HEK293 (cell line): ENCODE measurements around the gene NCK2.

ENCODE experiments used
- CTCF ChIA-PET: fragments of 350-600 bp; formaldehyde crosslinking; extraction: SDS; loops from one replicate; lab custom pipeline; 2021; ENCODE audit warnings: antibody characterized with exemption; lab: Yijun Ruan, JAX
- POLR2A ChIA-PET: fragments of 300-600 bp; formaldehyde crosslinking; extraction: SDS; loops from one replicate; lab custom pipeline; 2020; ENCODE audit warnings: antibody characterized with exemption, inconsistent platforms; lab: Yijun Ruan, JAX
- H3K27ac ChIP-seq: fragments of 200-500 bp; sonication (Bioruptor generic); 2 replicates; pipeline ENCODE4 v1.5.1; 2014; ENCODE audit warnings: low read depth, low read length, control low read depth, inconsistent platforms; ENCODE audit errors: extremely low read depth
- H3K36me3 ChIP-seq, 2 experiments: fragments of 200-500 bp in 1 of 2; sonication (Bioruptor generic) in 1 of 2; 1 replicate in 1 of 2; 2 replicates in 1 of 2; pipeline ENCODE4 v1.5.1; 2014 to 2017; ENCODE audit warnings: inconsistent platforms in 2 of 2, low read length in 2 of 2; ENCODE audit not compliant: control insufficient read depth in 2 of 2, insufficient read depth in 1 of 2
- H3K4me1 ChIP-seq: fragments of 200-500 bp; sonication (Bioruptor generic); 2 replicates; pipeline ENCODE4 v1.5.1; 2014; ENCODE audit warnings: mild to moderate bottlenecking, low read length, inconsistent platforms; ENCODE audit not compliant: control insufficient read depth, insufficient read depth
- H3K4me3 ChIP-seq: 2 replicates; pipeline ENCODE4 v1.5.1; 2011; ENCODE audit warnings: low read depth, mild to moderate bottlenecking, control low read depth, low read length, moderate library complexity
- H3K9me3 ChIP-seq: fragments of 200-500 bp; sonication (Bioruptor generic); 2 replicates; pipeline ENCODE4 v1.5.1; 2014; ENCODE audit warnings: low read depth, low read length, inconsistent platforms; ENCODE audit not compliant: control insufficient read depth, insufficient read depth
- TSHZ1 ChIP-seq: fragments of 450-650 bp; formaldehyde crosslinking; IDR thresholded peaks from 2 replicates; pipeline ENCODE4 v1.5.1; 2016; ENCODE audit warnings: missing biosample characterization, missing genetic modification characterization, borderline replicate concordance
- ZBTB10 ChIP-seq: fragments of 450-650 bp; formaldehyde crosslinking; IDR thresholded peaks from 2 replicates; pipeline ENCODE4 v1.5.1; 2016; ENCODE audit warnings: missing biosample characterization, missing genetic modification characterization
- ZBTB17 ChIP-seq: fragments of 450-650 bp; formaldehyde crosslinking; IDR thresholded peaks from 2 replicates; pipeline ENCODE4 v1.5.1; 2016; ENCODE audit warnings: missing biosample characterization, missing genetic modification characterization
- ZBTB26 ChIP-seq: fragments of 450-650 bp; formaldehyde crosslinking; optimal IDR thresholded peaks from 2 replicates; pipeline ENCODE3; 2016; ENCODE audit warnings: missing biosample characterization, mild to moderate bottlenecking, missing genetic modification characterization
- ZBTB8A ChIP-seq: fragments of 450-650 bp; formaldehyde crosslinking; IDR thresholded peaks from 2 replicates; pipeline ENCODE4 v1.5.1; 2016; ENCODE audit warnings: missing biosample characterization, missing genetic modification characterization
- ZFP37 ChIP-seq: fragments of 450-650 bp; formaldehyde crosslinking; IDR thresholded peaks from 2 replicates; pipeline ENCODE4 v1.5.1; 2016; ENCODE audit warnings: missing biosample characterization, missing genetic modification characterization
- ZNF148 ChIP-seq: fragments of 450-650 bp; formaldehyde crosslinking; IDR thresholded peaks from 2 replicates; pipeline ENCODE4 v1.5.0; 2017; ENCODE audit warnings: missing biosample characterization, missing genetic modification characterization, borderline replicate concordance
- ZNF335 ChIP-seq: fragments of 450-650 bp; formaldehyde crosslinking; conservative IDR thresholded peaks from 2 replicates; pipeline ENCODE4 v1.5.1; 2016; ENCODE audit warnings: missing biosample characterization, missing genetic modification characterization

Gene NCK2

GRCh38 chr2:105741174-105741573 is 3.5 kb upstream of the NCK2 start (continued):
- no peak for TF ChIP-seq ZBTB10 (tag by site-specific recombination)
- no peak for TF ChIP-seq ZNF148 (tag by site-specific recombination)

- no peak overlapping the region for H3K27ac ChIP-seq
- H3K36me3 ChIP-seq: no peaks in the 10 kb centered on the region
- POLR2A ChIA-PET: no interaction called here
- no peaks in the 10 kb centered on the region for H3K9me3 ChIP-seq
- no peaks in the 10 kb centered on the region; the same call in 1 of the 2 replicates for H3K4me1 ChIP-seq
- no peak overlapping the region for H3K4me3 ChIP-seq
- CTCF ChIA-PET: no interaction called here
- TF ChIP-seq ZNF148 (tag by site-specific recombination): no peak
These were observed 3.1 kb upstream of the NCK2 start for GRCh38 chr2:105741617-105742016.

GRCh38 chr2:105744091-105744908 is 412 bp upstream of the NCK2 start:
- ChIA-PET CTCF (interaction anchor here (0.8 to 0.9 kb wide), 2 partner anchors 13 to 467 kb away, joined by 3 read pairs; no protein-coding TSS in a partner anchor), POLR2A (no interaction called here)

More at GRCh38 chr2:105744091-105744908, 412 bp upstream of the NCK2 start:
- H3K4me3 ChIP-seq: peak overlapping the region; percentile 69
- TF ChIP-seq TSHZ1 (tag by site-specific recombination) (no peak), ZBTB8A (tag by site-specific recombination) (peak; percentile 54), ZFP37 (tag by site-specific recombination) (no peak), ZNF335 (peak; percentile 70), ZBTB26 (tag by site-specific recombination) (peak; percentile 20), ZBTB17 (tag by site-specific recombination) (peak; percentile 73)
- TF ChIP-seq, all 188 proteins: peak for 4
- peak overlapping the region; percentile 83; the same call in 1 of the 2 replicates for H3K27ac ChIP-seq
- H3K4me1 ChIP-seq: no peaks in the 10 kb centered on the region; the same call in 1 of the 2 replicates
- peaks cover 0 to 6% of the 10 kb centered on the region in 2 experiments; a peak in 2 of 3 replicates for H3K36me3 ChIP-seq
- no peaks in the 10 kb centered on the region for H3K9me3 ChIP-seq
